Ovary (tissue), 1 donor: ENCODE results near the gene CHD2.

ENCODE experiments used
- EP300 ChIP-seq: sonication (generic); formaldehyde crosslinking; IDR thresholded peaks from one replicate; pipeline ENCODE4 v1.6.1; 2017; ENCODE audit warnings: antibody characterized with exemption
- POLR2A ChIP-seq: fragments of 450-650 bp; IDR thresholded peaks from one replicate; pipeline ENCODE4 v1.6.1; 2017; ENCODE audit warnings: antibody characterized with exemption, mild to moderate bottlenecking, moderate library complexity

GRCh38 chr15:93005133-93005532 is 105.0 kb downstream of the CHD2 start:
- TF ChIP-seq EP300 (no peak), POLR2A (no peak)
